ENCODE results near the gene SLC22A31. TPM values are rescaled to one million over a fixed set of nuclear protein-coding genes. Genes with fewer than 3 reads are reported as not detected.

SLC22A31 gene
- total and polyA plus RNA-seq, 4 donors, result 25.2 to 285 (median 153) TPM

- Histone ChIP-seq H3K9me3 (ENCODE audit: control insufficient read depth in 4 of 4, insufficient read depth in 3 of 4, low read length in 3 of 4) (no peaks in the 10 kb centered on the region), H3K4me1 (ENCODE audit: control insufficient read depth in 5 of 5, insufficient read depth in 5 of 5, low read length in 5 of 5) (peaks cover 0 to 10% (median 5%) of the 10 kb centered on the region in 5 donors), H3K4me3 (no peak overlapping the region), H3K27me3 (ENCODE audit: control insufficient read depth in 3 of 3, insufficient read depth in 3 of 3, low read length in 2 of 3) (peaks cover 0 to 6% (median 0%) of the 10 kb centered on the region in 3 donors), H3K36me3 (ENCODE audit: control insufficient read depth in 4 of 4, insufficient read depth in 4 of 4, low read length in 4 of 4) (no peaks in the 10 kb centered on the region), H3K27ac (ENCODE audit: low read depth in 1 of 2, low read length in 1 of 2) (no peak overlapping the region), H3K9ac (ENCODE audit: insufficient read depth in 1 of 2, low read length in 2 of 2) (no peak overlapping the region)
- TF ChIP-seq CTCF (IDR thresholded peaks at IDR 0.05; ENCODE audit: control extremely low read depth, extremely low read depth), result no peak
- WGBS, 2 donors, result 77 to 82% methylated on average over 9 of the region's 9 CpGs
- no peak for ATAC-seq (ENCODE audit: insufficient read depth, low FRiP score)
- no peak for DNase-seq
Observed at GRCh38 chr16:89163297-89163696, 37.0 kb downstream of the SLC22A31 start.

GRCh38 chr16:89161763-89162713, 38.3 kb downstream of the SLC22A31 start:
- DNase-seq, result no peak
- Histone ChIP-seq H3K4me1 (ENCODE audit: control insufficient read depth in 5 of 5, insufficient read depth in 5 of 5, low read length in 5 of 5) (peaks cover 0 to 6% (median 2%) of the 10 kb centered on the region in 5 donors), H3K36me3 (ENCODE audit: control insufficient read depth in 4 of 4, insufficient read depth in 4 of 4, low read length in 4 of 4) (no peaks in the 10 kb centered on the region), H3K9ac (ENCODE audit: insufficient read depth in 1 of 2, low read length in 2 of 2) (no peak overlapping the region), H3K27me3 (ENCODE audit: control insufficient read depth in 3 of 3, insufficient read depth in 3 of 3, low read length in 2 of 3) (peaks cover 0 to 6% (median 0%) of the 10 kb centered on the region in 3 donors), H3K4me3 (no peak overlapping the region), H3K27ac (ENCODE audit: low read depth in 1 of 2, low read length in 1 of 2) (no peak overlapping the region), H3K9me3 (ENCODE audit: control insufficient read depth in 4 of 4, insufficient read depth in 3 of 4, low read length in 3 of 4) (no peaks in the 10 kb centered on the region)
- TF ChIP-seq CTCF (IDR thresholded peaks at IDR 0.05; ENCODE audit: control extremely low read depth, extremely low read depth), result no peak
- no peak for ATAC-seq (ENCODE audit: insufficient read depth, low FRiP score)
- 89 to 93% methylated on average over 40 of the region's 40 CpGs for WGBS, 2 donors

GRCh38 chr16:89160977-89161701, 39.2 kb downstream of the SLC22A31 start:
- DNase-seq (no peak), ATAC-seq (ENCODE audit: insufficient read depth, low FRiP score) (no peak)
- Histone ChIP-seq H3K36me3 (ENCODE audit: control insufficient read depth in 4 of 4, insufficient read depth in 4 of 4, low read length in 4 of 4) (no peaks in the 10 kb centered on the region), H3K27ac (ENCODE audit: low read depth in 1 of 2, low read length in 1 of 2) (no peak overlapping the region), H3K9ac (ENCODE audit: insufficient read depth in 1 of 2, low read length in 2 of 2) (no peak overlapping the region), H3K9me3 (ENCODE audit: control insufficient read depth in 4 of 4, insufficient read depth in 3 of 4, low read length in 3 of 4) (no peaks in the 10 kb centered on the region), H3K4me3 (no peak overlapping the region), H3K4me1 (ENCODE audit: control insufficient read depth in 5 of 5, insufficient read depth in 5 of 5, low read length in 5 of 5) (peaks cover 0 to 7% (median 1%) of the 10 kb centered on the region in 5 donors), H3K27me3 (ENCODE audit: control insufficient read depth in 3 of 3, insufficient read depth in 3 of 3, low read length in 2 of 3) (peaks cover 0 to 6% (median 0%) of the 10 kb centered on the region in 3 donors)
- 85 to 87% methylated on average over 29 of the region's 29 CpGs for WGBS, 2 donors
- no peak for TF ChIP-seq CTCF (IDR thresholded peaks at IDR 0.05; ENCODE audit: control extremely low read depth, extremely low read depth)
